GM18526 (cell line): ENCODE results near the gene MSL1.

Experiments
- POLR2A ChIP-seq: IDR thresholded peaks from 3 replicates; pipeline ENCODE4 v1.6.1; 2011; ENCODE audit not compliant: insufficient read length; ENCODE audit errors: extremely low read depth

MSL1 gene

DNA sequence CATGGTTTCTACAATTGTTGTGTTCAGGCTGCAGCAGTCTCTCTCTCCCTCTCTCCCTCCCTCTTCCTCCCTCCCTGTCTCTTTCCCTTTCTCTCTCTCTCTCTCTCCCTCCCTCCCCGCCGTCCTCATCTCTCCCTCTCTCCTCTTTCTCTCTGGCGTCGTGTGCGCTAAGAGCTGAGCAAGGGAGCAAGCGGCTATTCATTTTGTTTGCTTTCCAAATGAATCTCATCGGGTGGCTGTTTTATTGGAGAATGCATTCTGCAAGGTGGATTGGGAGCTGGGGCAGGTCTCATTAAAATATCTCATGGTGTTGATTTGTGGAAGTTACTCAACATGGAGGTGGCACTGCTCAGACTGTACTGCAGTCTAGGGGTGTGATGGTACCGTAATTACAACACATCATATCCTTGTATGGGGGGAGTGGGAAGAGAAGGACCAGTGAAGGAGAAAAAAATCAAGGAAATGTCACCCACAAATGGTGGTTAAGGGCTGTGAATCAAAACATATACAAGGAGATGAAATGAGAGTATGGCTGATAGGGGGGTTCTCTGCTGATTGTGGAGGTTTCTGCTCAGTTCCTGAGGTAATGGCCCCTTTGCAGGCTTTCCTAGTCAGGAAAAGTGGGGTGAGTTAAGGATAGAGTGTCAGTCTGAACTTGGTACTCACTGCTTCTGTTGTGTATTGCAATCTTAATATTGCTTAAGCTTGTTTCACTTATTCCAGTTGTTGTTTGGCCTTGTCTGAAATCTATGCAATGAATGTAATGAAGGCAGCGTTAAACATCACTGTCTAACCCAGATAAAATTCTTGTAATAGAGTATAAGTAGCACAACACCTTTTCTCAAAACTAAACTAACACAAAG lies 2.7 kb downstream of the MSL1 start:
- TF ChIP-seq POLR2A = no peak

DNA sequence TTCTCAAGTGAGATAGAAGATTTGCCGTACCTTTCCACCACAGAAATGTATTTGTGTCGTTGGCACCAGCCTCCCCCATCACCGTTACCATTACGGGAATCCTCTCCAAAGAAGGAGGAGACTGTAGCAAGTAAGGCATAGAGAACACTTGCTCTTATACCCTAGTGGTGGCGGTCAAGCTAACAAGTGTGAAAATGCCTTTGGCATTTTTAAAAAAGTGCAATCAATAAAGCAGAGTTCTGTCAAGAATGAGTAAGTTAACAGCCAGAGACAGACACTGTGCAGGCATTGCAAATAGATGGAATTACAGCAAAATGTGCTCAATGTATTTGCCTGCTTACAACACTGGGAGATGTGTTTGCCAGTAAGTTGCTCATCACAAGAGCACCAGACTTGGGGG lies 7.7 kb downstream of the MSL1 start:
- no peak for TF ChIP-seq POLR2A

DNA sequence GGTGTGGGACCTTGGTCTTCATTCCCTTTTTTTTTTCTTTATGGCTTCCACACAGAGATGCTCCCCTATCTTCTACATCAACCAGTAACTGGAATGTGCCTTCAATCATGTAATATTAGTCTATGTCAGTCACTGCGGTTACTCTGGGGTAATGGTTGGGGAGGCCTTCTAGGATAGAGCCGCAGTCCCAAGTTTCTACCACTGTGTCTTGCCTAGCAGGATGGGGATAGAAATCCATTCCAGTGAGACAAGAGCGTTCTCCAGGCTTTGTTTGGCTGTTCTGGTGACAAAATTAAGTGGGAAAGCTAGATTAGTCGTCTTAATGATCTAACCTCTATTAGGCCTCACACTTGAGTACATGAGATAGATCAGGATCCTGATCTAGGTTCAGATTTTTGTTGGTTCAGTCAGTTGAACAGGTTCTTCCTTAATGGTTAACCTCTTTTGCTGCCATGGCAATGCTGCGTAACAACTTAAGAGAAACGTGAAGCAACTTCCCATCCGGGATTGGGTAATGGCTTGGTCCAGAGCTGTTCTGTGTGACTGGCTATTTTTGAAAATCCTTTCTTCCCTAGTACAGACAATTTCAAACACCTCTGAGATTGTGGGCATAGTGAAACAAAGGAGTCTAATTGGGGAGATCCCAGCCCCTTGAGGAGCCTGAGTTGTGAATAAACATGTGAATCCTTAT lies 8.7 kb downstream of the MSL1 start:
- no peak for TF ChIP-seq POLR2A

DNA sequence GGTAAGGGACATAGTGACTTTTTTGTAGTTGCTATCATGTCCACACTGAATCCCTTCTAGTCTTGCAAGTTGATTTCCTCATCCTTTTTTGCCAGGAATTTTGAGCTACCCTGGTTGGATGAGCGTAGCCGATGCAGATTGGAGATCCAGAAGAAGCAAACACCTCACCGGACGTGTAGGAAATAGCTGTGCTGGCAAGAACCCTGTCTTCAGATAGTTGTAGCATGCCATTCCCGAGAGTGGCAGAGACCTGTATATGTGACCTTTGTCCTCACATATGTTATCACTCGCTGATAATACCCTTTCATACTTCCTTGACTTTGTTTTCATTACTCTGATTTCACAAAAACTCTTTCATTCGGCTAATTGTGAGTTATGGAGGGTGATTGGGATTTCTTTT lies 12.4 kb downstream of the MSL1 start:
- no peak for TF ChIP-seq POLR2A

DNA sequence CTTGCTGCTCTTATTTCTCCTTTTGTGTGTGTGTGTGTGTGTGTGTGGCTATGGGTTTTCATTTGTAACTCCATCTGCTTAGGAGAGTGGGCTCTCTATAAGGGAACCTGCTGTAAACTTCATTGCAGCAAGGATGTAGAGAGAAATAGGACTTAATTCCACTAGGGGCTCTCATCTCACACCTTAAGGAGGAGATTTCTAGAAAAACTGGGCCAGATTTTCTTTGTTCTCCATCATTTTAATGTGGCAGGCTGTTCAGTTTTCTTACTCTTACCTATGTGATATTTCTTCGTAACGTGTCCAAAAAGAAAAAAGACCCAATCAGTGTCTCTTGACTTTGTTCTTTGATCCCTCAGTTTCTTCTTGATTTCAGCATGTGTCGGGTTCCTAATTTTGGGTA lies 14.0 kb downstream of the MSL1 start:
- no peak for TF ChIP-seq POLR2A

DNA sequence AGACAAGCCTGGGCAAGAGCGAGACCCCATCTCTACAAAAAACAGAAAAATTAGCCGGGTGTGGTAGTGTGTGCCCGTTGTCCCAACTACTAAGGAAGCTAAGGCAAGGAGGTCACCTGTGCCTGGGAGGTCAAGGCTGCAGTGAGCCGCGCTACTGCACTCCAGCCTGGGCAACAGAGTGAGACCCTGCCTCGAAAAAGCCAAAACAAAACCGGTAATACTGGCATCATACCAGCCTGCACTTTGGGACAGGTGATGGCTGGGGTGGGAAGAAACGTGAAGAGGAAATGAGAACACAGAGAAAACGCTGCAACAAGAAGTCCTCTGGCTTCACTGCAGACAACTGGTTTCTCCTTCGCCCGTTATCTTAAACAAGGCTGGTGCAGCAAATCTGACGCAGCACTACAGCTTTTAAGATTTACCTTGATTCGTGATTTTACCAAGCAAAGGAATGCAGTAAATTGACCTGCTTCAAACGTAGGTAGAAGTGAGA lies 17.8 kb downstream of the MSL1 start:
- TF ChIP-seq POLR2A = no peak

DNA sequence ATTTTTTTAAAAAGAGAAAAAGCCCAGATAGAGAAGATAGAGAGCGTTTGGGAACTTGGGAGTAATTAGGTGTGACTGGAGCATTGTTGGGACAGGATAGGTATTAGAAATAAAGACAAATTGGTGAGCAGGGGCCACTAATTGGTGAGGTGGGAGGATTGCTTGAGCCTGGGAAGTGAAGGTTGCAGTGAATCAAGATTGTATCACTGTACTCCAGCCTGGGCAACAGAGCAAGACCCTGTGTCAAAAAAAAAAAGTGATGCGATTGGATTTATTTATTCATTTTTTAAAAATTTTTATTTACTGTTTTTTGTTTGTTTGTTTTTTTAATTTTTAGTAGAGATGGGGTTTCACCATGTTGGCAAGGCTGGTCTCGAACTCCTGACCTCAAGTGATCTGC lies 23.7 kb downstream of the MSL1 start:
- no peak for TF ChIP-seq POLR2A

DNA sequence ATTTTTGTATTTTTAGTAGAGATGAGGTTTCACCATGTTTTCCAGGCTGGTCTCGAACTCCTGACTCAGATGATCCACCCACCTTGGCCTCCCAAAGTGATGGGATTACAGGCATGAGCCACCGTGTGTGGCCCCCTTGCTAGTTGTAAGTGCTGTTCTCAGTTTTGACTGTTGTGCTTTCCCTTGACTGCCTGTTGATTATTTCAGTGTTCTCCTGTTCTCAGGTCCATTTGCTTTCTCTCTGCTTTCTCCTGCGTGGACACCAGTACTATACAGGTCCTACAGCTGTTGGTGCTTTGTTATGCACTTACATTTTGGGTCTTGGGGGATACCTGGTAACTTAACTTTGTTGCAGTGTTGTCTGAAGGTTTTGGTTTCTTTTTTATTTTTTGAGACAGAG lies 26.8 kb downstream of the MSL1 start:
- no peak for TF ChIP-seq POLR2A

DNA sequence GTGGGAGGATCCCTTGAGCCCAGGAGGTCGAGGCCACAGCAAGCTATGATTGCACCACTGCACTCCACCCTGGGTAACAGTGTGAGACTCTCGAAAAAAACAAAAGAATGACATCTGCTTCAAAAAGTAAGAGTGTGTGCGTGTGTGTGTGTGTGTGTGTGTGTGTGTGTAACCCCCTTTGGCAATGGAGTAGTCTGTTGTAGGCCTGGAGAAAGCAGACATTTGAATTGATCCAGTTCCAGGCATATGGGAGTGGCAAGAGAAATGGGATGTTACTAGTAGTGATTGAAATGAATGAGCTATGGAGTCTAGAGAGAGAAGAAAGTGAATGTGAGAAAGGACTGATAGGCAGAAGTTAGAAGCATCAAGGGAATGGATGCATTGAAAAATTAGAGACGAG lies 28.5 kb downstream of the MSL1 start:
- TF ChIP-seq POLR2A = no peak

DNA sequence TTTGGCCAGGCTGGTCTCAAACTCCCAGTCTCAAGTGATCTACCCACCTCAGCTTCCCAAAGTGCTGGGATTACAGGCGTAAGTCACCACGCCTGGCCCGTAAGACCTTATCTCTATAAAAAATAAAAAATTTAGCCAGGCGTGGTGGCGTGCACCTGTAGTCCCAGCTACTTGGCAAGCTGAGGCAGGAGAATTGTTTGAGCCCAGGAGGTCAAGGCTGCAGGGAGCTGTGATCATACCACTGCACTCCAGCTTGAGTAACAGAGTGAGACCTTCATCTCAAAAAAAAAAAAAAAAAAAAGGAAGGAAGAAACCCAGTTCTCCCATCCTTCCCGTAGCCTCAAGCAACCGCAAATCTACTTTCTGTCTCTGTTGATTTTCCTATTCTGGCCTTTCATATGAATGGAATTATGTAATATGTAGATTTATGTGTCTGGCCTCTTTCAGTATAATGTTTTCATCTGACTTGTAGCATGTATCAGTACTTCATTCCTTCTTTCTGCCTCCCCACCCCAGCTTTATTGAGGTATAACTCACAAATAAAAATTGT lies 29.7 kb downstream of the MSL1 start:
- no peak for TF ChIP-seq POLR2A

DNA sequence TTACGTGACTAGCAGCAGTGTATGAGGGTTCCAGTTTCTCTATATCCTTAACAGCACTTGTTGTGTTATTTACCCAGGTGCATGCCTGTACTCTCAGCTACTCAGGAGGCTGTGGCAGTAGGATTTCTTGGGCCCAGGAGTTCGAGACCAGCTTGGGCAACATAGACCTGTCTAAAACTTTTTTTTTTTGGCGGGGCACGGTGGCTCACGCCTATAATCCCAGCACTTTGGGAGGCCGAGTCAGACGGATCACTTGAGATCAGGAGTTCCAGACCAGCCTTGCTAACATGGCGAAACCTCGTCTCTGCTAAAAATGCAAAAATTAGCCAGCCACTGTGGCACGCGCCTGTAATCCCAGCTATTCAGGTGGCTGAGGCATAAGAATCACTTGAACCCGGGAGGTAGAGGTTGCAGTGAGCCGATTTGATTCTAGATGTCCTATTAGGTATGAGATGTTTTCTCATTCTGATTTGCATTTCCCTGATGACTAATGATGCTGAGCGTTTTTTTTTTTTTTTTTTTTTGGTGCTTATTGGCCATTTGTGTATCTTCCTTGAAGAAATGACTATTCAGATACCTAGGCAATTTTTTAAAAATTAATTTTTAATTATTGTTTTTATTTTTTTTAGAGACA lies 31.9 kb downstream of the MSL1 start:
- no peak for TF ChIP-seq POLR2A

DNA sequence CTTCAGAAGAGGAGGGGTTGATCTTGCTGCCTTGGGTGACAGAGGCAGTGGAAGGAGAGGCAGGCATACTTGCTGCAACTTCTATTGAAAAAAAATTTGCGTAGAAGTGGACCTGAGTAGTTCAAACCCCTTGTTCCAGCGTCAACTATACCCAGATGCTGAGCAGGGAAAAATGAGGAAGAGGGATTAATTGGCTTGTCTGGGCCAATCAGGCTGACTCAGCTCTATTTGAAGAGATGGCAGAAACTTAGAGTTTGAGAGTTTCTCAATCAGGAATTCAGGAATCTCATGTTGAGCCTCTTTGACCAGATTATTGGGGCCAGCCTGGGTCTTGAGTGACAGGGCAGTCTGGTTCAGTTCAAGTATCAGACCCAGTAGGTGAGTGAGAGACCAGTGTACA lies 36.2 kb downstream of the MSL1 start:
- no peak for TF ChIP-seq POLR2A

DNA sequence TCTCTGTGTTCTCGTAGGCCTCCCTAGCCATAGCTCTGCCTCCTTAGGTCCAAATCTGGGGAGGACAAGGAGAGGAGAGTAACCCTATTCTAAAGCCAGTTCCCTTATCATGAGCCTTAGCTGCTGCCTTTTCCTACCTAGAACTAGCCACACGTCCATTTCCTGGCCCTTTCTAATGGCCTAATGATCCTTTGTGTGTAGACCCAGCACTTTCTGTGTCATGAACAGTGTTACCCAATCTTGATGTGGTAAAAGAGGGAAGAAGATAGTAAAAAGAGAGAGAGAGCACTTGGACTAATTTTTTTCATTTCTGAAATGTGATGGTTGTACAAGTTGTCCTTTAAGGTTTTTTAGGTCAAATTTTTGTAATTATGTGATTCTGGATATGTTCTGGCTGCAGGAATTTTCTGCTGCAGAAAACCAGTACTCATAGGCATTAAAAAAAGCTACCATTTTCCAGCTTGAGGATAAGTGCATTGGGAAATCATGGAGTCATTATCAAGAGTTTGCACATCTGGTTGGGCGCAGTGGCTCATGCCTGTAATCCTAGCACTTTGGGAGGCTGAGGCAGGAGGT lies 36.8 kb downstream of the MSL1 start:
- no peak for TF ChIP-seq POLR2A

DNA sequence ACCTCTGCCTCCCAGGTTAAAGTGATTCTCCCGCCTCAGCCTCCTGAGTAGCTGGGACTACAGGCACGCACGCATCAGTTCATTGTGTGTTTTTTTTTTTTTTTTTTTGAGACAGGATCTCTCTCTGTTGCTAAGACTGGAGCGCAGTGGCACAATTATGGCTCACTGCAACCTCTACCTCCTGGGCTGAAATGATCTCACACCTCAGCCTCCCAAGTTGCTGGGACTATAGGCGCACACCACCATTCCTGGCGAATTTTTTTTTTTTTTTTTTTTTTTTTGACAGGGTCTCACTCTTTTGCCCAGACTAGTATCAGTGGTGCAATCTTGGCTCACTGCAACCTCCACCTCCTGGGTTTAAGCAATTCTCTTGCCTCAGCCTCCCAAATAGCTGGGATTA lies 37.7 kb downstream of the MSL1 start:
- no peak for TF ChIP-seq POLR2A

DNA sequence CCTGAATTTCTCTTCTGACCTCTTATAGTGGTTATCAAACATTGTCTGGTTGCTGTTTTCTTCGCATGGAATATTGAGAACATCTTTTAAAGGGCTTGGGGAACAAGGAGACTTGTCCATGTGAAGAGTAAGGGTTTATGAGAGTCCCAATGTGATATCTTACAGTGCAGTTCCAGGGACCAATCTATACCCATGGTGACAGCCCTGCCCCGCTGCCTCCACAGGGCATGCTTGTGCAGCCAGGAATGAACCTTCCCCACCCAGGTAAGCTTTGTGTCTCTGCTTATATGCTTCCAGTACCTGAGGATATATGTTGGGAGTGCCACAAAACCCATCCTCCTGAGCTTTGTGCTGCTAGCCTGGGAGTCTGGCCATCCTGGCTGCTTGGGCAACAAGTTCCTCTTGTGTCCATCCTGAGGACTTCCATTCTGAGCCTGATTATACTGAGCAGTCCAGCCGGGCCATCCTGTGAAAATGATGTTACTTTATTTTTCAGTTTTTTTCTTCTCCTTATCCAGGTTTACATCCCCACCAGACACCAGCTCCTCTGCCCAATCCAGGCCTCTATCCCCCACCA lies 46.0 kb downstream of the MSL1 start:
- TF ChIP-seq POLR2A = no peak
